Inflammatory macrophage treated with lipopolysaccharide for 1 hour (primary cell): ENCODE measurements around the gene MANSC1.
"Not testable (repeated sequence)": the region's sequence is repeated elsewhere in the genome, so short reads cannot be mapped to it uniquely, and the experiment has no call there.

Experiments
- DNase-seq, 2 donors: peaks; one replicate each; pipeline ENCODE4 v3.0.0-alpha.2; 2020 to 2022

MANSC1 gene

GRCh38 chr12:12365446-12365802 lies 15.4 kb upstream of the MANSC1 start:
- no peak for DNase-seq

GRCh38 chr12:12364787-12365445 lies 14.9 kb upstream of the MANSC1 start:
- no peak for DNase-seq

- DNase-seq: no peak
Measured at GRCh38 chr12:12358528-12358927, 8.5 kb upstream of the MANSC1 start.

GRCh38 chr12:12357719-12358461 lies 7.8 kb upstream of the MANSC1 start:
- peak in 1 of 2 donors; percentile 14 for DNase-seq

GRCh38 chr12:12356896-12357718 lies 7.1 kb upstream of the MANSC1 start, which contains the start of gene BORCS5:
TSS of gene BORCS5 (plus strand) at chr12:12357078. CDS start at chr12:12357452, 374 bp downstream.
- DNase-seq: peak; percentile 94 to 97

- no peak for DNase-seq
Measured at GRCh38 chr12:12356467-12356895, 6.4 kb upstream of the MANSC1 start.

GRCh38 chr12:12353807-12354206 lies 3.8 kb upstream of the MANSC1 start:
- DNase-seq: no peak

- DNase-seq: no peak
Measured at GRCh38 chr12:12353276-12353675, 3.2 kb upstream of the MANSC1 start.

GRCh38 chr12:12351468-12352185 lies 1.6 kb upstream of the MANSC1 start:
- DNase-seq: not testable (repeated sequence)

- no peak for DNase-seq
Measured at GRCh38 chr12:12350868-12351463, 924 bp upstream of the MANSC1 start.

GRCh38 chr12:12338527-12339168 lies 11.4 kb downstream of the MANSC1 start:
- no peak for DNase-seq

GRCh38 chr12:12336511-12336910 lies 13.5 kb downstream of the MANSC1 start:
- no peak for DNase-seq

GRCh38 chr12:12336049-12336411 lies 14.0 kb downstream of the MANSC1 start:
- DNase-seq: no peak

GRCh38 chr12:12334367-12335040 lies 15.5 kb downstream of the MANSC1 start:
- DNase-seq: peak; percentile 28 to 54

GRCh38 chr12:12333407-12334366 lies 16.4 kb downstream of the MANSC1 start:
- DNase-seq: peak in 1 of 2 donors; percentile 28

- no peak for DNase-seq
Measured at GRCh38 chr12:12331896-12332295, 18.1 kb downstream of the MANSC1 start.

- no peak for DNase-seq
Measured at GRCh38 chr12:12331244-12331771, 18.7 kb downstream of the MANSC1 start.

- peak; percentile 44 to 82 for DNase-seq
Measured at GRCh38 chr12:12327802-12328201, 22.2 kb downstream of the MANSC1 start.

- DNase-seq: no peak
Measured at GRCh38 chr12:12326262-12326661, 23.8 kb downstream of the MANSC1 start.

GRCh38 chr12:12323591-12323990 lies 26.5 kb downstream of the MANSC1 start:
- DNase-seq: no peak
